Measurements from ENCODE around the gene ZBTB20. TPM values are rescaled to one million over a fixed set of nuclear protein-coding genes. Genes with fewer than 3 reads are reported as not detected.
"Not testable (repeated sequence)": the region's sequence is repeated elsewhere in the genome, so short reads cannot be mapped to it uniquely, and the experiment has no call there.

ZBTB20 gene
- total RNA-seq, 3 donors from 2014 or later (not counting 1 experiment from before 2014, with no cell fraction given), result 52.7 to 58.3 (median 55.9) TPM

DNA sequence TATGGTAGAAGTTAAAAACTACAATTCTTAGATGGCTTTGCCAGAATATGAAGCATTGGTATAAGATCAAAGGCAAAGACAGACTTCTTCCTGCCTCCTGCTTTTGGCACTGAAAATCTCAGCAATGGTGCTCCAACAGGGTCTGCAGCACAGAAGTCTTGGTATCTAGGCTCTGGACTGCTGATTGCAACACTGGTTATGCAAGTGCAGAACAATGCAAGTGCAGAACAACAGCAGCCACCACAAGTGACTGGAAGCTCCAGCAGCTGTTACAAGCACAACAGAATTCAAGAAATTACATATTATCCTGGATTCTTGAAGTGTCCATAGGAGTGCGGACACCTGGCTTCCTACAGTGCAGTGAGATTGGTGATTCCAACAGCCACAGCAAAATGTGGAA lies 33.7 kb downstream of the ZBTB20 start:
- intact Hi-C loops (cut with micrococcal nuclease), result no loop called here
- no peaks in the 10 kb centered on the region for H3K9me3 Mint-ChIP-seq

DNA sequence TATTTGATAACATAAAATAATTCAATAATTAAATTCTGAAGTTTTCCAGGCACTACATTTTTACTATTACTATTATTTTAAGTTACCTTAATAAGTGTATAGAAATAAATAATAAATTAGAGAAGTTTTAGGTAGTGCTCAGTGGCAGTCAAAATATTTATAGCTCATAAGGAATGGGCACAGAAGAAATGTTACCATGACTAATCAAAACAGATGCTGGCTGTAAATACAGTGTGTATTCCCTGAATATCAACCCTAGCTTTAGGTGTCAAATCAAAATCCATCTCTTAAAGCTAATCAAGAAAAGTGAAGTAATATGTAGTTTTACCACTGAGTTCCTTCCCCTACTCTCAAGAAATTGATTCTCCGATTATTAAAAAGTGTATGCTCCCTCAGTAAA lies 35.5 kb downstream of the ZBTB20 start:
- no peaks in the 10 kb centered on the region for H3K4me1 ChIP-seq (ENCODE audit: control insufficient read depth, insufficient read depth, low read length)
- intact Hi-C loops (cut with micrococcal nuclease), result no loop called here
- peaks cover 2% of the 10 kb centered on the region for H3K36me3 ChIP-seq (ENCODE audit: control insufficient read depth, insufficient read depth, low read length)
- H3K27ac Mint-ChIP-seq, result no peak overlapping the region
- DNase-seq (no peak), ATAC-seq (no peak)
- H3K4me3 Mint-ChIP-seq, result no peak overlapping the region
- TF ChIP-seq, protein P1, sequence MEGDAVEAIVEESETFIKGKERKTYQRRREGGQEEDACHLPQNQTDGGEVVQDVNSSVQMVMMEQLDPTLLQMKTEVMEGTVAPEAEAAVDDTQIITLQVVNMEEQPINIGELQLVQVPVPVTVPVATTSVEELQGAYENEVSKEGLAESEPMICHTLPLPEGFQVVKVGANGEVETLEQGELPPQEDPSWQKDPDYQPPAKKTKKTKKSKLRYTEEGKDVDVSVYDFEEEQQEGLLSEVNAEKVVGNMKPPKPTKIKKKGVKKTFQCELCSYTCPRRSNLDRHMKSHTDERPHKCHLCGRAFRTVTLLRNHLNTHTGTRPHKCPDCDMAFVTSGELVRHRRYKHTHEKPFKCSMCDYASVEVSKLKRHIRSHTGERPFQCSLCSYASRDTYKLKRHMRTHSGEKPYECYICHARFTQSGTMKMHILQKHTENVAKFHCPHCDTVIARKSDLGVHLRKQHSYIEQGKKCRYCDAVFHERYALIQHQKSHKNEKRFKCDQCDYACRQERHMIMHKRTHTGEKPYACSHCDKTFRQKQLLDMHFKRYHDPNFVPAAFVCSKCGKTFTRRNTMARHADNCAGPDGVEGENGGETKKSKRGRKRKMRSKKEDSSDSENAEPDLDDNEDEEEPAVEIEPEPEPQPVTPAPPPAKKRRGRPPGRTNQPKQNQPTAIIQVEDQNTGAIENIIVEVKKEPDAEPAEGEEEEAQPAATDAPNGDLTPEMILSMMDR (IDR thresholded peaks at IDR 0.05), result no peak
- H3K27me3 ChIP-seq (ENCODE audit: control insufficient read depth, insufficient read depth, low read length), result no peaks in the 10 kb centered on the region
- H3K9me3 Mint-ChIP-seq, result peaks cover 2% of the 10 kb centered on the region in 2 donors
- H3K4me1 Mint-ChIP-seq, result peaks cover 0 to 15% of the 10 kb centered on the region in 2 donors
- no peak overlapping the region for H3K27ac ChIP-seq (ENCODE audit: low read length)
- H3K36me3 Mint-ChIP-seq, result no peaks in the 10 kb centered on the region
- WGBS (ENCODE audit: insufficient coverage), result no CpG with 5 or more reads among the region's 1 CpG
- no peak overlapping the region for H3K4me3 ChIP-seq (ENCODE audit: low read length)
- H3K9me3 ChIP-seq (ENCODE audit: control insufficient read depth, insufficient read depth, low read length), result no peaks in the 10 kb centered on the region
- no peaks in the 10 kb centered on the region for H3K27me3 Mint-ChIP-seq (ENCODE audit: low read depth in 2 of 2)

More for the DNA sequence above, 33.7 kb downstream of the ZBTB20 start:
- peaks cover 0 to 15% of the 10 kb centered on the region in 2 donors for H3K4me1 Mint-ChIP-seq
- Histone ChIP-seq H3K27ac (ENCODE audit: low read length) (no peak overlapping the region), H3K36me3 (ENCODE audit: control insufficient read depth, insufficient read depth, low read length) (no peaks in the 10 kb centered on the region), H3K4me3 (ENCODE audit: low read length) (no peak overlapping the region), H3K4me1 (ENCODE audit: control insufficient read depth, insufficient read depth, low read length) (no peaks in the 10 kb centered on the region), H3K9me3 (ENCODE audit: control insufficient read depth, insufficient read depth, low read length) (no peaks in the 10 kb centered on the region), H3K27me3 (ENCODE audit: control insufficient read depth, insufficient read depth, low read length) (no peaks in the 10 kb centered on the region)
- no peaks in the 10 kb centered on the region for H3K27me3 Mint-ChIP-seq (ENCODE audit: low read depth in 2 of 2)
- WGBS (ENCODE audit: insufficient coverage), result 100% methylated on average over 1 of the region's 1 CpG
- DNase-seq (no peak), ATAC-seq (no peak)
- TF ChIP-seq, protein P1 (IDR thresholded peaks at IDR 0.05), result no peak
- H3K4me3 Mint-ChIP-seq, result no peak overlapping the region
- no peaks in the 10 kb centered on the region for H3K36me3 Mint-ChIP-seq
- H3K27ac Mint-ChIP-seq, result no peak overlapping the region

DNA sequence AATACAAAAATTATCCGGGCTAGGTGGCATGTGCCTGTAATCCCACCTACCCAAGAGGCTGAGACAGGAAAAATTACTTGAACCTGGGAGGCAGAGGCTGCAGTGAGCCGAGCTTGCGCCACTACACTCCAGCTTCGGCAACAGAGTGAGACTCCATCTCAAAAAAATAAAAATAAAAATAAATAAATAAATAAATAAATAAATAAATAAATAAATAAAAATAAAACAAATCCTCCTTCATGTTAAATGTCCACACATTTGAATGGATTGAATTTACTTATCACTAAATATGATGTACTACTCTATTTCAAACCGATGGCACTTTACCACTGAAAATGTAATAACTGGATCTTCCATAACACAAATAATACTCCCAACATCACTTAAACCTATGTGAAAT lies 36.3 kb downstream of the ZBTB20 start:
- Histone ChIP-seq H3K36me3 (ENCODE audit: control insufficient read depth, insufficient read depth, low read length) (peaks cover 2% of the 10 kb centered on the region), H3K4me3 (ENCODE audit: low read length) (no peak overlapping the region), H3K9me3 (ENCODE audit: control insufficient read depth, insufficient read depth, low read length) (no peaks in the 10 kb centered on the region), H3K27ac (ENCODE audit: low read length) (no peak overlapping the region), H3K4me1 (ENCODE audit: control insufficient read depth, insufficient read depth, low read length) (no peaks in the 10 kb centered on the region), H3K27me3 (ENCODE audit: control insufficient read depth, insufficient read depth, low read length) (no peaks in the 10 kb centered on the region)
- 100% methylated on average over 2 of the region's 5 CpGs for WGBS (ENCODE audit: insufficient coverage)
- no peak overlapping the region for H3K4me3 Mint-ChIP-seq
- DNase-seq (no peak), ATAC-seq (no peak)
- intact Hi-C loops (cut with micrococcal nuclease), result no loop called here
- H3K27me3 Mint-ChIP-seq (ENCODE audit: low read depth in 2 of 2), result no peaks in the 10 kb centered on the region
- no peaks in the 10 kb centered on the region for H3K36me3 Mint-ChIP-seq
- peaks cover 0 to 15% of the 10 kb centered on the region in 2 donors for H3K4me1 Mint-ChIP-seq
- TF ChIP-seq, protein P1 (IDR thresholded peaks at IDR 0.05), result no peak
- H3K9me3 Mint-ChIP-seq, result peaks cover 2% of the 10 kb centered on the region in 2 donors
- H3K27ac Mint-ChIP-seq, result no peak overlapping the region

DNA sequence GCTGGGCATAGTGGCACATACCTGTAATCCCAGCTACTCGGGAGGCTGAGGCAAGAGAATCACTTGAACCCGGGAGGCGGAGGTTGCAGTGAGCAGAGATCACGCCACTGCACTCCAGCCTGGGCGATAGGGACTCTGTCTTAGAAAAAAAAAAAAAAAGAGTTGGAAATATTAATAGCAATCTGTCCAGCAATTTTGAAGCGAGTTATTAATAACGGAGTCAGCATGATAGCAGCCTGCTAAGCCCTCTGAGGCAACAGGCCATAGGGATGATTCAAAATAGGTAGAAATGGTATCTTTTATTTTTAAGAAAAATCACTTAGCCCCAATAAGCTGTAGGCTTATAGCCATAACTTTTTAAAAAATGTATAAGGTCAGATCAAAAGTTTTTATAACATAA lies 37.0 kb downstream of the ZBTB20 start:
- not testable (repeated sequence) for H3K4me3 Mint-ChIP-seq, ATAC-seq

More for the DNA sequence above, 37.0 kb downstream of the ZBTB20 start:
- H3K36me3 Mint-ChIP-seq; H3K27me3 Mint-ChIP-seq (ENCODE audit: low read depth in 2 of 2); H3K36me3 ChIP-seq (ENCODE audit: control insufficient read depth, insufficient read depth, low read length); H3K27ac ChIP-seq (ENCODE audit: low read length); H3K27ac Mint-ChIP-seq; H3K9me3 Mint-ChIP-seq; H3K9me3 ChIP-seq (ENCODE audit: control insufficient read depth, insufficient read depth, low read length); DNase-seq; H3K4me1 ChIP-seq (ENCODE audit: control insufficient read depth, insufficient read depth, low read length); H3K4me3 ChIP-seq (ENCODE audit: low read length); H3K27me3 ChIP-seq (ENCODE audit: control insufficient read depth, insufficient read depth, low read length); intact Hi-C loops (cut with micrococcal nuclease): not testable (repeated sequence)
- H3K4me1 Mint-ChIP-seq, result peaks cover 0 to 15% of the 10 kb centered on the region in 2 donors
- WGBS (ENCODE audit: insufficient coverage), result 98% methylated on average over 7 of the region's 7 CpGs
